ENCODE results near the gene ROBO1.

ROBO1 gene

GRCh38 chr3:79028916-79029315 lies 738.9 kb downstream of the ROBO1 start:
- H3K9me3 ChIP-seq (replicated peaks; ENCODE audit: insufficient read depth, low read length), result no peaks in the 10 kb centered on the region
- TF ChIP-seq EZH2 (optimal IDR thresholded peaks at IDR 0.05; ENCODE audit: low read depth, low read length) (no peak), CTCF (IDR thresholded peaks at IDR 0.05; ENCODE audit: low read length) (no peak), EZH2phosphoT487 (IDR thresholded peaks at IDR 0.05; ENCODE audit: low read length) (no peak)
- H3K27ac ChIP-seq (ENCODE audit: low read length), result no peak overlapping the region

GRCh38 chr3:79027593-79027992 lies 740.2 kb downstream of the ROBO1 start:
- H3K27me3 ChIP-seq (replicated peaks; ENCODE audit: insufficient read depth, low read length), result no peaks in the 10 kb centered on the region
- no peaks in the 10 kb centered on the region for H3K36me3 ChIP-seq (replicated peaks; ENCODE audit: insufficient read depth, low read length)
- no peak overlapping the region for H3K27ac ChIP-seq (ENCODE audit: low read length)
- DNase-seq, result no peak
- no peak overlapping the region for H2AFZ ChIP-seq (ENCODE audit: low read length)
- H3F3A ChIP-seq (ENCODE audit: insufficient read depth, low read length), result no peaks in the 10 kb centered on the region
- no peak overlapping the region for H3K4me2 ChIP-seq (ENCODE audit: low read depth, low read length)
- no peaks in the 10 kb centered on the region for H4K20me1 ChIP-seq (ENCODE audit: insufficient read depth, low read length)
- TF ChIP-seq EZH2phosphoT487 (IDR thresholded peaks at IDR 0.05; ENCODE audit: low read length) (no peak), CTCF (IDR thresholded peaks at IDR 0.05; ENCODE audit: low read length) (no peak), EZH2 (optimal IDR thresholded peaks at IDR 0.05; ENCODE audit: low read depth, low read length) (no peak)
- no peaks in the 10 kb centered on the region for H3K4me1 ChIP-seq (ENCODE audit: low read length)
- H3K4me3 ChIP-seq (ENCODE audit: low read length), result no peak overlapping the region
- H3K79me2 ChIP-seq (ENCODE audit: low read length), result no peaks in the 10 kb centered on the region
- no peaks in the 10 kb centered on the region for H3K9me2 ChIP-seq (replicated peaks; ENCODE audit: insufficient read depth, low read length)
- no peaks in the 10 kb centered on the region for H3K9me3 ChIP-seq (replicated peaks; ENCODE audit: insufficient read depth, low read length)
- H3K9ac ChIP-seq (ENCODE audit: low read length), result no peak overlapping the region

More at GRCh38 chr3:79028916-79029315, 738.9 kb downstream of the ROBO1 start:
- no peaks in the 10 kb centered on the region for H3F3A ChIP-seq (ENCODE audit: insufficient read depth, low read length)
- no peaks in the 10 kb centered on the region for H3K36me3 ChIP-seq (replicated peaks; ENCODE audit: insufficient read depth, low read length)
- H3K4me1 ChIP-seq (ENCODE audit: low read length), result no peaks in the 10 kb centered on the region
- DNase-seq, result no peak
- H3K9ac ChIP-seq (ENCODE audit: low read length), result no peak overlapping the region
- no peaks in the 10 kb centered on the region for H3K27me3 ChIP-seq (replicated peaks; ENCODE audit: insufficient read depth, low read length)
- H3K4me3 ChIP-seq (ENCODE audit: low read length), result no peak overlapping the region
- no peak overlapping the region for H3K4me2 ChIP-seq (ENCODE audit: low read depth, low read length)
- no peaks in the 10 kb centered on the region for H3K79me2 ChIP-seq (ENCODE audit: low read length)
- no peaks in the 10 kb centered on the region for H3K9me2 ChIP-seq (replicated peaks; ENCODE audit: insufficient read depth, low read length)
- no peaks in the 10 kb centered on the region for H4K20me1 ChIP-seq (ENCODE audit: insufficient read depth, low read length)
- no peak overlapping the region for H2AFZ ChIP-seq (ENCODE audit: low read length)

- 0 out of 2 replicates have a peak overlapping the region, but pooled peaks have one; percentile 93 for H3K9ac ChIP-seq (ENCODE audit: low read length)
- H3K4me2 ChIP-seq (ENCODE audit: low read depth, low read length), result peak overlapping the region; percentile 98
- H3K27me3 ChIP-seq (replicated peaks; ENCODE audit: insufficient read depth, low read length), result no peaks in the 10 kb centered on the region
- H3K4me1 ChIP-seq (ENCODE audit: low read length), result peaks cover 18% of the 10 kb centered on the region
- no peaks in the 10 kb centered on the region for H3K9me2 ChIP-seq (replicated peaks; ENCODE audit: insufficient read depth, low read length)
- H2AFZ ChIP-seq (ENCODE audit: low read length), result peak overlapping the region; percentile 74
- H3K4me3 ChIP-seq (ENCODE audit: low read length), result peak overlapping the region; percentile 72
- H3K27ac ChIP-seq (ENCODE audit: low read length), result peak overlapping the region; percentile 90; the same call in 1 of the 2 replicates
- H3K9me3 ChIP-seq (replicated peaks; ENCODE audit: insufficient read depth, low read length), result no peaks in the 10 kb centered on the region
- H3K36me3 ChIP-seq (replicated peaks; ENCODE audit: insufficient read depth, low read length), result no peaks in the 10 kb centered on the region
- DNase-seq, result no peak
- peaks cover 26% of the 10 kb centered on the region for H3F3A ChIP-seq (ENCODE audit: insufficient read depth, low read length)
- TF ChIP-seq CTCF (IDR thresholded peaks at IDR 0.05; ENCODE audit: low read length), result no peak
- TF ChIP-seq EZH2 (optimal IDR thresholded peaks at IDR 0.05; ENCODE audit: low read depth, low read length), result no peak
- no peak for TF ChIP-seq EZH2phosphoT487 (IDR thresholded peaks at IDR 0.05; ENCODE audit: low read length)
- peaks cover 35% of the 10 kb centered on the region for H3K79me2 ChIP-seq (ENCODE audit: low read length)
- H4K20me1 ChIP-seq (ENCODE audit: insufficient read depth, low read length), result no peaks in the 10 kb centered on the region
Observed at GRCh38 chr3:79019924-79020173, 747.9 kb downstream of the ROBO1 start.

Data from MM.1S (cell line).